ENCODE data around the gene FOLR2.

The FOLR2 gene

GRCh38 chr11:72228844-72229231 is 12.2 kb downstream of the FOLR2 start:
- no peak overlapping the region for H3K27ac ChIP-seq (ENCODE audit: low read depth, low read length)
- no peaks in the 10 kb centered on the region for H3K36me3 ChIP-seq (ENCODE audit: low read length)
- no peaks in the 10 kb centered on the region for H3K9me2 ChIP-seq (replicated peaks; ENCODE audit: insufficient read depth, low read length)
- H3K4me3 ChIP-seq (ENCODE audit: insufficient read depth, low read length, poor library complexity, severe bottlenecking): no peak overlapping the region
- H3K79me2 ChIP-seq (ENCODE audit: insufficient read depth, low read length): peaks cover 17% of the 10 kb centered on the region
- no peak overlapping the region for H3K4me2 ChIP-seq (ENCODE audit: low read depth, low read length, poor library complexity, severe bottlenecking)
- no peak overlapping the region for H3K9ac ChIP-seq (ENCODE audit: low read length)
- H2AFZ ChIP-seq (ENCODE audit: low read depth, low read length, severe bottlenecking): no peak overlapping the region
- peaks cover 8% of the 10 kb centered on the region; the same call in 1 of the 2 replicates for H3F3A ChIP-seq (ENCODE audit: insufficient read depth)
- no peaks in the 10 kb centered on the region for H3K9me3 ChIP-seq (ENCODE audit: insufficient read depth, low read length)
- H4K20me1 ChIP-seq (ENCODE audit: low read depth, low read length): no peaks in the 10 kb centered on the region
- H3K27me3 ChIP-seq (ENCODE audit: low read length): no peaks in the 10 kb centered on the region
- TF ChIP-seq CTCF (IDR thresholded peaks at IDR 0.05; ENCODE audit: insufficient read depth, low read length, poor library complexity, severe bottlenecking): no peak
- no peak for TF ChIP-seq EZH2phosphoT487 (conservative IDR thresholded peaks at IDR 0.05; ENCODE audit: low read length)

GRCh38 chr11:72229336-72229924 is 12.8 kb downstream of the FOLR2 start:
- Histone ChIP-seq H3F3A (ENCODE audit: insufficient read depth) (peaks cover 8% of the 10 kb centered on the region; the same call in 1 of the 2 replicates), H3K4me2 (ENCODE audit: low read depth, low read length, poor library complexity, severe bottlenecking) (no peak overlapping the region), H3K9me2 (replicated peaks; ENCODE audit: insufficient read depth, low read length) (no peaks in the 10 kb centered on the region), H3K27me3 (ENCODE audit: low read length) (no peaks in the 10 kb centered on the region), H3K79me2 (ENCODE audit: insufficient read depth, low read length) (peaks cover 11% of the 10 kb centered on the region), H3K4me3 (ENCODE audit: insufficient read depth, low read length, poor library complexity, severe bottlenecking) (no peak overlapping the region), H3K9me3 (ENCODE audit: insufficient read depth, low read length) (no peaks in the 10 kb centered on the region), H3K36me3 (ENCODE audit: low read length) (no peaks in the 10 kb centered on the region), H4K20me1 (ENCODE audit: low read depth, low read length) (no peaks in the 10 kb centered on the region), H3K9ac (ENCODE audit: low read length) (no peak overlapping the region), H2AFZ (ENCODE audit: low read depth, low read length, severe bottlenecking) (no peak overlapping the region), H3K27ac (ENCODE audit: low read depth, low read length) (no peak overlapping the region)
- TF ChIP-seq CTCF (IDR thresholded peaks at IDR 0.05; ENCODE audit: insufficient read depth, low read length, poor library complexity, severe bottlenecking): no peak
- no peak for TF ChIP-seq EZH2phosphoT487 (conservative IDR thresholded peaks at IDR 0.05; ENCODE audit: low read length)

GRCh38 chr11:72229925-72230763 is 13.6 kb downstream of the FOLR2 start:
- H3K9me3 ChIP-seq (ENCODE audit: insufficient read depth, low read length): no peaks in the 10 kb centered on the region
- H3K9me2 ChIP-seq (replicated peaks; ENCODE audit: insufficient read depth, low read length): no peaks in the 10 kb centered on the region
- no peaks in the 10 kb centered on the region for H3K36me3 ChIP-seq (ENCODE audit: low read length)
- no peak overlapping the region for H3K9ac ChIP-seq (ENCODE audit: low read length)
- H3K27me3 ChIP-seq (ENCODE audit: low read length): no peaks in the 10 kb centered on the region
- no peak overlapping the region for H3K4me3 ChIP-seq (ENCODE audit: insufficient read depth, low read length, poor library complexity, severe bottlenecking)
- peaks cover 8% of the 10 kb centered on the region; the same call in 1 of the 2 replicates for H3K79me2 ChIP-seq (ENCODE audit: insufficient read depth, low read length)
- no peak overlapping the region for H3K4me2 ChIP-seq (ENCODE audit: low read depth, low read length, poor library complexity, severe bottlenecking)
- no peak overlapping the region for H3K27ac ChIP-seq (ENCODE audit: low read depth, low read length)
- TF ChIP-seq CTCF (IDR thresholded peaks at IDR 0.05; ENCODE audit: insufficient read depth, low read length, poor library complexity, severe bottlenecking) (no peak), EZH2phosphoT487 (conservative IDR thresholded peaks at IDR 0.05; ENCODE audit: low read length) (no peak)
- H3F3A ChIP-seq (ENCODE audit: insufficient read depth): peaks cover 8% of the 10 kb centered on the region; the same call in 1 of the 2 replicates
- H2AFZ ChIP-seq (ENCODE audit: low read depth, low read length, severe bottlenecking): no peak overlapping the region
- H4K20me1 ChIP-seq (ENCODE audit: low read depth, low read length): no peaks in the 10 kb centered on the region
